CD4-positive, alpha-beta T cell treated with Interleukin-15 for 4 hours (primary cell): Measurements from ENCODE around the gene RAD1.

Source experiments
- DNase-seq: peaks from one replicate; pipeline ENCODE4 v3.0.0-alpha.2; 2020; ENCODE audit warnings: low spot score

RAD1 gene

GRCh38 chr5:34865091-34865490 lies 50.2 kb downstream of the RAD1 start:
- DNase-seq, result no peak

GRCh38 chr5:34863946-34864345 lies 51.4 kb downstream of the RAD1 start:
- DNase-seq, result no peak

GRCh38 chr5:34859253-34859652 lies 56.1 kb downstream of the RAD1 start:
- no peak for DNase-seq

GRCh38 chr5:34858790-34859189 lies 56.5 kb downstream of the RAD1 start:
- DNase-seq, result no peak

- DNase-seq, result no peak
Measured at GRCh38 chr5:34857894-34858293, 57.4 kb downstream of the RAD1 start.

GRCh38 chr5:34857161-34857560 lies 58.1 kb downstream of the RAD1 start:
- no peak for DNase-seq
